Renal cortex interstitium (tissue), 11 donors: ENCODE results near the gene AXDND1. TPM values are rescaled to one million over a fixed set of nuclear protein-coding genes. Genes with fewer than 3 reads are reported as not detected.
"Not testable (repeated sequence)": the region's sequence is repeated elsewhere in the genome, so short reads cannot be mapped to it uniquely, and the experiment has no call there.

ENCODE experiments used
- DNase-seq, 11 donors: peaks; one replicate each; pipeline ENCODE4 v3.0.0-alpha.2; 2013; ENCODE audit warnings: low read depth in 9 of 11, low spot score in 4 of 11; ENCODE audit errors: extremely low read depth in 1 of 11
- polyA plus RNA-seq, 3 donors: library from polyadenylated mRNA; unstranded; fragments of 120-200 nt; gene quantifications; one replicate each; pipeline ENCODE4 v1.2.1, GENCODE V29; 2013; ENCODE audit not compliant: insufficient read length in 3 of 3

AXDND1 gene
- polyA plus RNA-seq, 3 donors = 12.1 to 29.1 (median 12.6) TPM

- DNase-seq = no peak
These were observed 22.9 kb upstream of the AXDND1 start for GRCh38 chr1:179342740-179343404.

- DNase-seq = no peak
These were observed 14.5 kb upstream of the AXDND1 start for GRCh38 chr1:179351281-179351680.

GRCh38 chr1:179352236-179352635 lies 13.5 kb upstream of the AXDND1 start:
- no peak for DNase-seq

- DNase-seq = no peak
These were observed 12.2 kb upstream of the AXDND1 start for GRCh38 chr1:179353546-179353945.

GRCh38 chr1:179361631-179362030 lies 4.1 kb upstream of the AXDND1 start:
- not testable (repeated sequence) for DNase-seq

- DNase-seq = peak in 5 of 11 donors; percentile 5 to 28 (median 8)
These were observed 476 bp downstream of the AXDND1 start for GRCh38 chr1:179366093-179366800.

- peak in 10 of 11 donors; percentile 33 to 72 (median 45) for DNase-seq
These were observed 4.1 kb downstream of the AXDND1 start for GRCh38 chr1:179369751-179370341.

GRCh38 chr1:179372160-179372559 lies 6.4 kb downstream of the AXDND1 start:
- DNase-seq = no peak

GRCh38 chr1:179376223-179376622 lies 10.5 kb downstream of the AXDND1 start:
- DNase-seq = no peak

GRCh38 chr1:179380299-179380698 lies 14.5 kb downstream of the AXDND1 start:
- DNase-seq = no peak

- no peak for DNase-seq
These were observed 18.3 kb downstream of the AXDND1 start for GRCh38 chr1:179384027-179384426.

GRCh38 chr1:179385510-179385909 lies 19.7 kb downstream of the AXDND1 start:
- DNase-seq = no peak

- DNase-seq = no peak
These were observed 27.9 kb downstream of the AXDND1 start for GRCh38 chr1:179393721-179394120.

- not testable (repeated sequence) for DNase-seq
These were observed 33.6 kb downstream of the AXDND1 start for GRCh38 chr1:179399399-179399798.

GRCh38 chr1:179417760-179418159 lies 52.0 kb downstream of the AXDND1 start:
- not testable (repeated sequence) for DNase-seq

- DNase-seq = not testable (repeated sequence)
These were observed 52.9 kb downstream of the AXDND1 start for GRCh38 chr1:179418706-179419105.

GRCh38 chr1:179424610-179425009 lies 58.8 kb downstream of the AXDND1 start:
- DNase-seq = no peak

- no peak for DNase-seq
These were observed 59.4 kb downstream of the AXDND1 start for GRCh38 chr1:179425186-179425585.

- DNase-seq = no peak
These were observed 71.4 kb downstream of the AXDND1 start for GRCh38 chr1:179437171-179437570.

- not testable (repeated sequence) for DNase-seq
These were observed 73.9 kb downstream of the AXDND1 start for GRCh38 chr1:179439646-179440045.
